ENCODE data around the gene LBX1.

- no peak for TF ChIP-seq POLR2A (IDR thresholded peaks at IDR 0.05)
- no peak for TF ChIP-seq CTCF (IDR thresholded peaks at IDR 0.05 in 8 of 11, conservative IDR thresholded peaks at IDR 0.05 in 3 of 11)
- TF ChIP-seq POLR2AphosphoS5 (IDR thresholded peaks at IDR 0.05), result no peak
Observed at GRCh38 chr10:101260764-101261481, 31.7 kb upstream of the LBX1 start.

All from spleen (tissue), 7 donors.